GM18907 (cell line): Measurements from ENCODE around the gene UBQLN3.

ENCODE experiments used
- ATAC-seq: cut with Tn5 transposase; IDR thresholded peaks from one replicate; pipeline ENCODE4 v1.9.1; 2021; ENCODE audit warnings: mild to moderate bottlenecking, moderate library complexity; ENCODE audit not compliant: unreplicated experiment

Gene UBQLN3

DNA sequence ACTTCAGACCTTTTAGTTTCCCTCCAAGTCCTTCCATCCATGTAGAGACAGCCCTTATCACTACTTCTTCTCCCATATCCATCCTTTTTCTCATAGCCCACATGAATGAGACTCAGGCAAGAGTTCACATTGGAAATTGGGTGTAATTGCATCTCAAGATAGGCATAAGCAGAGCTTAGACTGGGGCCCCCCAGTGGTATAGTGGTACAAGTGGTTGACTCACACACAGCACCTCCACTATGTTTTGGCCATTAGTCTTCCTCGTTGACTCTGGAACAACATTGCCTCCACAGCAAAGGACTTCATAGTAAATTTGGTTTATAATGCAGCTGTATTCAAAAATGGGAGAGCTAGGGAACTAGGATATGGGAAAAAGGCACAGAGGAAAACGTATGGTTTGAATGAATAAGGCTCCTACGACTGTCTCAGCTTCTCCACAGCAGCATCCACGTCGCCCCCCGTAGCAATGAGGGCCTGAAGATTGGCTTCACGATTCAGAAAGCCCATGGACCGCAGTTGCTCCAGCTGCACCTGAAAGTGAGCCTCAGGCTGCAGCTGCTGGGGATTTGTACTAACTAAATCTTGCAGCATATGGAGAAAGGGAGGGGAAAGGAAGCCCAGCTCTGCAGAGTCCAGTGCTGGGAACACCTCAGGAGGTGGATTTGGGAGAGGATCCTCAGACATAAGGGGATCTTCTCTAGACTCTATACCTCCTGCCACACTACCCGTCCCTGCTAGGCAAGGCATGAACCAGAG, 2.4 kb downstream of the UBQLN3 start:
- ATAC-seq: no peak

DNA sequence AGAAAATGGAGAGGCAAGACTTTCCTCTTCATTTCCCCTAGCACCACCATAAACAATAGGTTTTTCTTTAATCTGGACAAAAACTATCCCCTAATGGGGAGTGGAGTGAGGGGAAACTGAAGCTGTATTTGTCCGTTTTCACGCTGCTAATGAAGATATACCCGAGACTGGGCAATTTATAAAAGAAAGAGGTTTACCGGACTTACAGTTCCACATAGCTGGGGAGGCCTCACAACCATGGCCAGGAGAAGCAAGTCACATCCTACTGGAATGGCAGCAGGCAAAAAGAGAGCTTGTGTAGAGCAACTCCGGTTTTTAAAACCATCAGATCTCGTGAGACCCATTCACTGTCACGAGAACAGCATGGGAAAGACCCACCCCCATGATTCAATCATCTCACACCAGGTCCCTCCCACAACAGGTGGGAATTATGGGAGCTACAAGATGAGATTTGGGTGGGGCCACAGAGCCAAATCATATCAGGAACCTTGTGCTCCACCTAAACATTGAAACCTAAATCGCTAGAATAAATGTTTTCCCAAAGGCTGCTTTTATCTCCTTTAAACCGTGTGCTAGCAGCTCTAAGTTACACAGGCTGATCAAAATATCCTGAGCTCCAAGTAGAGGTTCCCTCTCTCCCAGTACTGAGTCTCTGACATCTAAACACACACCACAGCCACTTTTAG, 4.3 kb downstream of the UBQLN3 start:
- ATAC-seq: no peak

DNA sequence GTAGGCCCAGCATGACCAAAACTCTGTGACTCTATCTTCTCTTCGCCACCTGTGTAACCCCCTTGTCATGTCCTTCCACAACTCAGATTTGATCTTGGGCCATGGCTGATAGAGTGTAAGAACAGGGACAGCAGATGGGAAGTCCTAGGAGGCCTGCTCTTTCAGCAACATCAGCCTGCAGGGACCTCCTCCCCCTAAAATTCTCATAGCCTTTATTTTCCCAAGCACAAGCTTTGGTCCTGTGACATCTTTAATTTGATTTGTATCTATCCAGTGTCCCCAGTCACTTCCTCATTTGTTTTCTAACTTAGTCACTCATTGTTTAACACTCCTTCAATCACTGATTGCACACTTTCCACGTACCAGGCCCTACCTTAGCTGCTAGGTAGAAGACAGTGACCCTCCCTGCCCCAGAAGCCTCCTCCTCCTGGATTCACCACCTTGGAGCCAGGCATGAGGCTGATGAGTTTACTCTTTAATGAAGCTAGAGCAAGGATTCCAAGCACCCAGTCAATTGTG, 5.3 kb downstream of the UBQLN3 start:
- ATAC-seq: no peak

DNA sequence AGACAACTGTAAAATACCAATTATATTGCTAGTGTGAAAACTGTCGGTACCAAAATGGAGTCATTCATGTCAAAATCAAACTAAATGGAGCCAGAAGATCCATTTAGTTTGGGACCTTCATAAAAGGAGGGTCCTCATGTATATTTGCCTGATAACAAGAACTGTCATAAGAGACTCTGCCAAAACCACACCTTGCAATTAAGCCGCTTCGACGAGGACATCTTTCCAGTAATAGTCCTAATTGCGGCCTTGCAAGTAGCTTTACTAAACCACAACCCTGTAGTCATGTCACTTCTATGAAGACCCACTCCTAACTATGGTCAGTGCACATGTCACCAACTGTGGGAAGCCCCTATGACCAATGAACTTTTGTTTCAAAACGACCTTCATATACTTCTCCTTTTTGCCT, 9.4 kb downstream of the UBQLN3 start:
- no peak for ATAC-seq

DNA sequence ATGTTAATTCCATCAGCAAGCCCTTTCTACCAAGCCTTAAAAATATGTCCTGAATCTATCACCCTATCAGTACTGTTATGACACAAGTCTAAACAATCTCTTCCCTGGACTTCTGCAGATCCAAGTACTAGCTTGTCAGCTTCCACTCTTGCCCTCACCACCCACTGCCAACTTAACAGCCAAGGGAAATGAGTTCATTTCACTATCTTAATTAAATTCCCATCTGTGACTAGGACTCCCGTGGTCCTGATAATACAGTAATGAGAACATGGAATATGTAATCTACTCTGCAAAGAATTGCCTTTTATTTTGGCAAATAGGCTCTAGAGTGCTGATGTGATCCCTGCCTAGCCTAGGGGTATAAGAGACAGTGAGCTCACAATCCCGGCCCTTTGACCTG, 10.1 kb downstream of the UBQLN3 start:
- no peak for ATAC-seq

DNA sequence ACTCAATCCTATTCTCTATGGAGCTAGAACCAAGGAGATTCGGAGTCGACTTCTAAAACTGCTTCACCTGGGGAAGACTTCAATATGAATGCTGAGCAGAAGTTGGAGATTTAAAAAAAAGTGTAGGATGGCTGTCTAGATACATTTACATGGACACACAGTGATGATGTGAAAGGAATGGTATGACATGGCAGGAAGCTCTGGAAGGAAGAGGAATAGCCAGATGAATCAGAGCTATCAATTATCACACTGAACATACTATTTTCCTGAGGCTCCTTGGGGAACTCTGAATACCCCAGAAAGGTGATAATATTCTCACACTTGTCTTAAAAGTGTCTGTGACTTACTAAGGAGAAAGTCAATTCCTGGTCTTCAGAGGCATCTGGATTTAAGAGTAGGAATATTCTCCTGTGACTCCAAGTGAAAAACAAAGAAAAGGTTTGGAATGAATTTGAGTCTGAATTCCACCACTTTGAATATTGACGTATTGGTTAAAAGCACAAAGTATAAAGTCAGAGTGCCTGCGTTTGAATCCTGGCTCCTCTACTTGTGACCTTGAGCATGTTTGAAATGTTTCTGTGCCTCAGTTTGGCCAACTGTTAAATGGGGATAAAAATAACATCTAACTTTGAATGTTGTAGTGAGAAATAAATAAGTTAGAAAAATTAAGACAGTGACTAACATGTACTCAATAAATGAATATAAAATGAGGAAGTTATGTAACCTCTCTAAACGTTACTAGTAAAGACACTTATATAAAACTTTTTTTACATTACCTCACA, 20.0 kb downstream of the UBQLN3 start:
- no peak for ATAC-seq

DNA sequence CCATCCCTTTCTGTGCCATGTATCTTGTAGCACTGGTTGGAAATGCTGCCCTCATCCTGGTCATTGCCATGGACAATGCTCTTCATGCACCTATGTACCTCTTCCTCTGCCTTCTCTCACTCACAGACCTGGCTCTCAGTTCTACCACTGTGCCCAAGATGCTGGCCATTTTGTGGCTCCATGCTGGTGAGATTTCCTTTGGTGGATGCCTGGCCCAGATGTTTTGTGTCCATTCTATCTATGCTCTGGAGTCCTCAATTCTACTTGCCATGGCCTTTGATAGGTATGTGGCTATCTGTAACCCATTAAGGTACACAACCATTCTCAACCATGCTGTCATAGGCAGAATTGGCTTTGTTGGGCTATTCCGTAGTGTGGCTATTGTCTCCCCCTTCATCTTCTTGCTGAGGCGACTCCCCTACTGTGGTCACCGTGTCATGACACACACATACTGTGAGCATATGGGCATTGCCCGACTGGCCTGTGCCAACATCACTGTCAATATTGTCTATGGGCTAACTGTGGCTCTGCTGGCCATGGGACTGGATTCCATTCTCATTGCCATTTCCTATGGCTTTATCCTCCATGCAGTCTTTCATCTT, 20.9 kb downstream of the UBQLN3 start:
- ATAC-seq: no peak

DNA sequence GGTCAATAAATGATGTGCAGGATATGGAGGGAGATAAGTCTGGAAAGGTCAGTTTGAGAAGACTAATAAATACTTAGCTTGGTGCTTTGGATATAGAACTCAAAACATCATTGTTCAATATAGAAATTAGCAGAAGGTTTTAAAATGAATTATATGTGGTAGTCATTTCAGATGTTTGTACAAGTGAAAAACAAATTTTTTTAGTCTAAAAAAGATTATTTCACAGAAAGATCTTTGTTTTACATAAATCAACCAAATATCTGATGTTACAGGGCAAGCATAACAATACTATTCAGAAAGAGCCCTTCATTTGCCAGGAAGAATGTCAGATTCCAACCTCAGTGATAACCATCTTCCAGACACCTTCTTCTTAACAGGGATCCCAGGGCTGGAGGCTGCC, 21.4 kb downstream of the UBQLN3 start, which contains the start of gene OR52D1:
Gene OR52D1 (plus strand): TSS at position 301 of the 400 bp plus-strand sequence. CDS start 22 bp downstream, at position 323.
- ATAC-seq: no peak

DNA sequence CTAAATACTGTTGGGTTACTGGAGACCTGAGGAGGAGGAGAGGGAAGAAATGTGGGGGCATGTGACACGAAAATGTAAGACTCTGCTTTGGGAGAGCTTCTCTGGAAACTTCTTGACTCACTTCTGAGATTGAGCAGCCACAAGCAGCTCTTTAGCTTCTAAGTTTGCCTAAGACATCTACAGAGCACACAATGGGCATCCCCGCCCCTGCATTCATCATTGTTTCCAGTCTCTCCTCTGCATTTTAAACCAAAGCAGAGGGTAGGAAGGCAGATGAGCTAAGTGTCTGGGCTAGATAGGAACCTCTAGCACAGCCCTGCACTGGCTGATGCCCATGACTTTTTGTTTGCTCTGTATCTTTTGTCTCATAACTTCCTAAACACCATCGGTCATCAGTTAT, 23.3 kb downstream of the UBQLN3 start:
- ATAC-seq: no peak

DNA sequence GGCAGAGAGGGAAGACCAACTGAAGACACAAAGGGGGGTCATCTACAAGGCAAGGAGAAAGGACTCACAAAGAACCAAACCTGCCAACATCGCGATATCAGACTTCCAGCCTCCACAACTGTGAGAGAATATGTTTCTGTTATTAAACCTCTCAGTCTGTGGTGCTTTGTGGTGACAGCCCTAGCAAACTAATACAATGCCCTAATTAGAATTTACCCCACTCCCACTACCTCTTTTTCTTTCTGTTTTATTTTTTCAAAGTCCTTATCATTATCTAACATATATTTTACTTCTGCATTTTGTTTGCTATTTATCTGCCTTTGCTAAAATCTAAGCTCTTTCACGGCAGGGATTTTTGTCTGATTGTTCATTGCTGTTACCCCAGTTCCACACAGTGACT, 23.8 kb downstream of the UBQLN3 start:
- no peak for ATAC-seq

DNA sequence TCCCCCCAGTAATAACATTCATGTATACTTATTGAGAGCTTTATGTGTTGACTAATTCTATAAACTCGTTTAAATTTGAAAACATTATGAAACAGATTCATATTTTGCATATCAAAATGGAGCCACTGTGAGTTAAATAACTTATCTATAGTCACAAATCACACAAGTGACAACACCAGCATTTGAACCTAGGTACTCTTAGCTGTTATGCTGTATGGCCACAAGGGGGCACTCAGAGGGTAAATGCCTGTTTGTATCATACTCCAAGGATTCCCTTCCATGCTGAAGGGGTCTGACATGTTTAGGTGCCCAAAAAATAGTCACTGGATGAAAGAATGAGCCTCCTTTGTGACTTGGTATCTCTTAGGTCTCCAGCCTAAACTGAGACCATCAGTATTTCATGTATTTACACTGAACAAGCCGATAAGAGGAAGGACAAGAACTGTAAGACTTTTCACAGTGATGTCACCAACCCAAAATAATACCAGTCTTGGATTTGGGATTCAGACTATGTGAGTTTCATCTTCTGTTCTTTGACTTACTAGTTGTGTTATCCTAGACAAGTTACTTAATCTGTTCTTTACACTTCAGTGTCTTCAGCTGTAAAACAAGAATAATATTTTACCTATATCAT, 33.5 kb downstream of the UBQLN3 start:
- peak; percentile 81 for ATAC-seq

DNA sequence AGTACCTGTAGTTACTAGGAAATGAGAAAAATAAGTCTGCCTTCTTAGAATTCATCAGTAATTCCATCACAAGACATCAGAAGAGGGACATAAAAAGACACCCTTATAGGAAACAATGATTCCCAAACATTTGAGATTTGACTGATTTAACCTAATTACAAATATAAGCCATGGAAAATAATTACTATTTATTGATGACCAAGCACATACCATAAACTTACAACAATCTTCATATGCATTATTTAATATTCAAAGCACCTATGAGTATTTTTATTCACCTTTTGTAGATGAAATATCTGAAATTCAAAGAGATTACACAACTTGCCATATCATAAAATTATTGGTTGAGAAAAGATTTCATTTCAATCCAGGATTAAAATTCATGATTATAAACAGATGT, 35.8 kb downstream of the UBQLN3 start:
- ATAC-seq: no peak

DNA sequence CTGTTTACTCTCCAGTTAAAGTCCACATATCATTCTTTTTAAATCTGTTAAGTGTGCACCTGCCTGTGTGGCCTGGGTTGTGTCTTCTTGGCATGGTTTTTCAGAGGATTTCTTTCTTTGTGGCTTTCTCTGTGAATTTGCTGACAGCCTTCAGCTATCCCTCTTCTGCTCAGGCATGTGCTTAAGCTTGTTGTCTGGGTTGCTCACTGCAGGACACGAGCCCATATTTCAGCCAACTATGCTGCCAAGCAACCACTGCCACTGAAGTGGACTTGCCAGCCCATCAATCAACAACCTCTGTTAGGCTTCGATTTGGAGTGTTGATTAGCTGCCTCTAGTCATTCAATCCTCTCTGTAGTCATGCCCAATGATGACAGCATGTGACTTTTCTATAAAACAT, 42.2 kb downstream of the UBQLN3 start:
- no peak for ATAC-seq

DNA sequence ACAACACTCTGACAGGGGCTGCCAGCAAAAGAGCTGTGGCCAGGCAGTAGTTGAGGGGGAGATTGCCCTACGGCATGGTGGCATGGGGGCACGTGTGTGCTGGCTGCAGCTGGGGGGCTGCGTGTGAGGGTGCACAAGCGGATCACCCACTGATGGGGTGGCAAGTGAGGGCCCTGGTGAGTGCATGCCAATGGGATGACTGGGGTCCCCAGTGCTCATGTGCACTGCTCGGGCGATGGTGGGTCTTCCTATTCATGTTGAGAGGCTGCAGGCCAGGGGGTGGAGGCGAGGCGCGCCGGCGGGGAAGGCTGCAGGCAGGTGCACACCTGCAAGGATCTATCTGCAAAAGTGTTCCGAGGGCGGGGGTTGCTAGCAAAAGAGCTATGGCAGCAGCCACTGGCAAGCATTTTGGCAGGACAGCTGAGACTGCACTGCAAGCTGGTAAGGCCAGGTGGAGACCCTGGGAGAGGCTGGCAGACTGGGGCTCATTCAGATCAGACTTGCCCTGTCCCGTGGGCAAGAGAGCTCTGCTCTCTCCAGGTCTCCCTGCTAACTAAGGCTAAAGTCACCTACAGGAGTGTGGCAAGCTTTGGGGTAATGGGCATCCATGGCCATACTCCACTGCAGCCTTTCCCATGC, 48.7 kb downstream of the UBQLN3 start:
- ATAC-seq: no peak
